HCT116 (cell line): ENCODE results near the gene PHC1. TPM values are rescaled to one million over a fixed set of nuclear protein-coding genes. Genes with fewer than 3 reads are reported as not detected.
"Not testable (repeated sequence)": the region's sequence is repeated elsewhere in the genome, so short reads cannot be mapped to it uniquely, and the experiment has no call there.

Experiments used
- ATAC-seq: fragments of 200-7000 bp; cut with Tn5 transposase; 2 replicates; pipeline ENCODE4 v1.9.1; 2020; ENCODE audit warnings: mild to moderate bottlenecking, moderate library complexity
- BruUV-seq: library from RNA; stranded (reverse); fragments of 400-500 nt; replicated peaks from 2 replicates; lab custom pipeline; 2021; lab: Mats Ljungman, UMichigan
- CTCF ChIA-PET: fragments of 300-600 bp; sonication (Branson Sonifier 250); formaldehyde crosslinking; loops from one replicate; lab custom pipeline; 2021; ENCODE audit warnings: antibody characterized with exemption; lab: Charles Lee
- POLR2A ChIA-PET: fragments of 300-600, 350-600 bp; sonication (Branson Sonifier 250); formaldehyde crosslinking; loops from one replicate; lab custom pipeline; 2021; ENCODE audit warnings: antibody characterized with exemption; lab: Charles Lee
- RAD21 ChIA-PET, 2 experiments: fragments of 300-600 bp; sonication (Branson Sonifier 250); formaldehyde crosslinking; loops; one replicate each; lab custom pipeline; 2023; ENCODE audit warnings: low total read pairs in 2 of 2; ENCODE audit not compliant: uncharacterized antibody in 2 of 2, unreplicated experiment in 2 of 2, low non-redundant PET in 1 of 2; lab: Charles Lee
- DNase-seq: peaks from one replicate; pipeline ENCODE4 v3.0.0-alpha.2; 2010; ENCODE audit warnings: low read depth, low spot score
- H2AFZ ChIP-seq: fragments of 200-600 bp; shearing (Covaris generic), sonication (generic); 2 replicates; pipeline ENCODE4 v1.6.1; 2017; ENCODE audit warnings: low read depth, mixed run types, mixed read lengths, antibody characterized with exemption, low read length; ENCODE audit not compliant: poor library complexity, severe bottlenecking
- H3K27ac ChIP-seq: 2 replicates; pipeline ENCODE4 v1.5.1; 2012; ENCODE audit warnings: low read depth, low read length
- H3K27me3 ChIP-seq: fragments of 200-600 bp; sonication (generic); 2 replicates; pipeline ENCODE4 v1.6.1; 2016; ENCODE audit warnings: mixed run types, low read length, mixed read lengths; ENCODE audit not compliant: insufficient read depth
- H3K36me3 ChIP-seq, 2 experiments: fragments of 200-500 bp in 1 of 2; fragments of 200-600 bp in 1 of 2; sonication (Bioruptor generic) in 1 of 2; sonication (generic) in 1 of 2; 2 replicates each; pipeline versions ENCODE4 v1.5.1 to v1.6.1; 2014 to 2016; ENCODE audit warnings: low read length in 2 of 2, inconsistent platforms in 1 of 2, mixed read lengths in 1 of 2, mixed run types in 1 of 2; ENCODE audit not compliant: insufficient read depth in 2 of 2, control insufficient read depth in 1 of 2
- H3K4me1 ChIP-seq, 2 experiments: fragments of 200-600 bp in 1 of 2; sonication (generic) in 1 of 2; 2 replicates each; pipeline versions ENCODE4 v1.5.1 to v1.6.1; 2012 to 2017; ENCODE audit warnings: low read length in 2 of 2, inconsistent platforms in 1 of 2, mild to moderate bottlenecking in 1 of 2, mixed read lengths in 1 of 2, mixed run types in 1 of 2, moderate library complexity in 1 of 2; ENCODE audit not compliant: insufficient read depth in 2 of 2, control insufficient read depth in 1 of 2
- H3K4me2 ChIP-seq: fragments of 200-600 bp; sonication (generic); 2 replicates; pipeline ENCODE4 v1.6.1; 2017; ENCODE audit warnings: mixed run types, low read length, mixed read lengths
- H3K4me3 ChIP-seq, 2 experiments: fragments of 200-600 bp in 1 of 2; sonication (generic) in 1 of 2; replicated peaks in 1 of 2; 2 replicates each; pipeline ENCODE4 v1.5.1; 2011 to 2016; ENCODE audit warnings: low read length in 2 of 2, control low read depth in 1 of 2, low read depth in 1 of 2, mild to moderate bottlenecking in 1 of 2, mixed read lengths in 1 of 2, mixed run types in 1 of 2
- H3K79me2 ChIP-seq: fragments of 200-600 bp; sonication (generic); 2 replicates; pipeline ENCODE4 v1.6.1; 2017; ENCODE audit warnings: mild to moderate bottlenecking, mixed run types, low read length, moderate library complexity, mixed read lengths; ENCODE audit not compliant: insufficient read depth
- H3K9ac ChIP-seq: fragments of 200-600 bp; sonication (generic); 2 replicates; pipeline ENCODE4 v1.6.1; 2016; ENCODE audit warnings: low read length, mixed read lengths
- H3K9me2 ChIP-seq: fragments of 200-600 bp; sonication (generic), shearing (Covaris generic); 2 replicates; pipeline ENCODE4 v1.6.1; 2017; ENCODE audit warnings: mixed run types, mild to moderate bottlenecking, moderate library complexity; ENCODE audit not compliant: insufficient read depth
- H3K9me3 ChIP-seq, 2 experiments: fragments of 200-500 bp in 1 of 2; fragments of 200-600 bp in 1 of 2; sonication (Bioruptor generic) in 1 of 2; sonication (generic) in 1 of 2; 2 replicates each; pipeline ENCODE4 v1.6.1; 2014 to 2017; ENCODE audit warnings: low read length in 2 of 2, mixed read lengths in 2 of 2, inconsistent platforms in 1 of 2, low read depth in 1 of 2, mild to moderate bottlenecking in 1 of 2, mixed run types in 1 of 2, moderate library complexity in 1 of 2; ENCODE audit not compliant: control insufficient read depth in 1 of 2, insufficient read depth in 1 of 2
- H4K20me1 ChIP-seq: fragments of 200-600 bp; sonication (generic), shearing (Covaris generic); 2 replicates; pipeline ENCODE4 v1.6.1; 2017; ENCODE audit warnings: mixed run types, mild to moderate bottlenecking, moderate library complexity; ENCODE audit not compliant: insufficient read depth
- ZNF274 ChIP-seq: fragments of 200-500 bp; sonication (Bioruptor generic); IDR thresholded peaks from 2 replicates; pipeline ENCODE4 v1.6.1; 2014; ENCODE audit warnings: mild to moderate bottlenecking, low read depth, low read length, inconsistent platforms
- intact Hi-C: fragments of 100-400 bp; cut with micrococcal nuclease; formaldehyde crosslinking; loops from 2 replicates; pipeline ENCODE4 v1.10.0; 2022
- total RNA-seq: library from RNA; stranded (reverse); gene quantifications from one replicate; pipeline ENCODE4 v1.2.1, GENCODE V29; 2021; ENCODE audit not compliant: unreplicated experiment

Gene PHC1
- total RNA-seq, 1 experiment from 2014 or later: 22.8 TPM

GRCh38 chr12:8937842-8938442 lies 23.6 kb downstream of the PHC1 start:
- BruUV-seq, H3K4me1 ChIP-seq, DNase-seq, POLR2A ChIA-PET, H3K4me3 ChIP-seq, H3K9me3 ChIP-seq, H3K79me2 ChIP-seq, H3K4me2 ChIP-seq, H2AFZ ChIP-seq, intact Hi-C loops, H3K27ac ChIP-seq, H3K27me3 ChIP-seq, H4K20me1 ChIP-seq, CTCF ChIA-PET, H3K9ac ChIP-seq, ATAC-seq, H3K9me2 ChIP-seq, RAD21 ChIA-PET: not testable (repeated sequence)
- H3K36me3 ChIP-seq: peaks cover 10 to 14% of the 10 kb centered on the region in 2 experiments; a peak in 3 of 4 replicates

DNA sequence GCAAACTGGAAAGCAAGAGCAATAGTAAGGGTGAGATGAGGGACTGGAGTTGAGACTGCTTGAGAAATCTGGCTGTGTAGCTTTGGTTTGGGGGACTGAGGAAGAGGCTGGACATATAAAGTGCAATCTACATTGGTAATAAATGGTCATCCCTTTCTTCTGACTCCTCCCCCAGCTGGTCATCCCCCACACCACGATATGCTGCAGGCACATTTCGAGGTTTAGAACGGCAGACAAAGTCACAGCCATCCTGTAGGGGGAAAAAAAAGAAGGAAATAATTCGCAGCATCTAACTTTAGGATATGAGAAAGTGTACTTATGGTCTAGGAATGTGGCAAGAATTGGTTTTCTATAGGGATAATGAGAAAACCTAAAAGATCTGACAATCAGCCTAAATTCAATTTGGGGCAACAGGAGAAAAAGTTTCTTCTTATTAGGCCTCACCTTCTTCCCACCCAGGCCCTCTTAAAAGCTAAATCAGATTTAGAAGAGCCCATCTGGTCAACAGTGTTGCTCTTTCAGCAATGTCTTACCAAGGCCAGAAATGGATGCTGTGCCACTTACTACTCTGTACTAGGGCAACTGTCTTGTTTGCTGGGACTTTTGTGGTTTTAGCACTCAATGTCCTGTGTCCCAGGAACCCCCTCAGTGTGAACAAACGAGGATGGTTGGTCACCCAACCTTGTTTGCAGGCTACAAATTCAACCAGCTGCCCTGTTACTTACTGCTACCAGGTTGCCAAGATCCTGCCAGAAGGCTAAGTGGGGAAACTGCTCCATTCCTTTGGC lies 27.6 kb downstream of the PHC1 start:
- no peaks in the 10 kb centered on the region for H3K27me3 ChIP-seq
- DNase-seq (no peak), ATAC-seq (no peak)
- intact Hi-C loops: no loop called here
- no peak overlapping the region for H3K4me3 ChIP-seq
- BruUV-seq: no TSS peak
- H3K4me2 ChIP-seq: no peak overlapping the region
- H4K20me1 ChIP-seq: no peaks in the 10 kb centered on the region; the same call in 1 of the 2 replicates
- ChIA-PET POLR2A (no interaction called here), RAD21 (no interaction called here), CTCF (no interaction called here)
- no peaks in the 10 kb centered on the region for H3K9me2 ChIP-seq
- no peak overlapping the region for H3K27ac ChIP-seq
- H3K36me3 ChIP-seq: peaks cover 29 to 33% of the 10 kb centered on the region in 2 experiments
- no peak overlapping the region for H2AFZ ChIP-seq
- no peak overlapping the region for H3K9ac ChIP-seq
- no peaks in the 10 kb centered on the region for H3K4me1 ChIP-seq
- peaks cover 18% of the 10 kb centered on the region for H3K79me2 ChIP-seq
- H3K9me3 ChIP-seq: no peaks in the 10 kb centered on the region
- TF ChIP-seq ZNF274: no peak
